Dermis blood vessel endothelial cell (primary cell): ENCODE data around the gene MTHFSD. TPM values are rescaled to one million over a fixed set of nuclear protein-coding genes. Genes with fewer than 3 reads are reported as not detected.

Experiments
- DNase-seq: peaks from one replicate; pipeline ENCODE4 v3.0.0; 2010
- total RNA-seq: library from RNA; depleted of rRNA; stranded (reverse); fragments of >200 nt; gene quantifications from 2 replicates; pipeline ENCODE4 v1.2.3, GENCODE V29; 2014

MTHFSD gene
- total RNA-seq, 1 donor from 2014 or later, result 14.5 TPM

- DNase-seq, result no peak
Observed at GRCh38 chr16:86549076-86549892, 5.8 kb downstream of the MTHFSD start.

- no peak for DNase-seq
Observed at GRCh38 chr16:86547286-86547685, 7.7 kb downstream of the MTHFSD start.

GRCh38 chr16:86546638-86547013, 8.4 kb downstream of the MTHFSD start:
- no peak for DNase-seq

- no peak for DNase-seq
Observed at GRCh38 chr16:86545954-86546637, 8.9 kb downstream of the MTHFSD start.

- DNase-seq, result no peak
Observed at GRCh38 chr16:86545481-86545880, 9.6 kb downstream of the MTHFSD start.

- no peak for DNase-seq
Observed at GRCh38 chr16:86542756-86543750, 12.0 kb downstream of the MTHFSD start.

GRCh38 chr16:86541560-86541959, 13.5 kb downstream of the MTHFSD start:
- no peak for DNase-seq

GRCh38 chr16:86540894-86541293, 14.1 kb downstream of the MTHFSD start:
- no peak for DNase-seq

GRCh38 chr16:86538196-86538780, 16.7 kb downstream of the MTHFSD start:
- DNase-seq, result no peak

GRCh38 chr16:86537486-86537885, 17.5 kb downstream of the MTHFSD start:
- DNase-seq, result no peak

GRCh38 chr16:86536621-86537020, 18.4 kb downstream of the MTHFSD start:
- no peak for DNase-seq

- no peak for DNase-seq
Observed at GRCh38 chr16:86534779-86535615, 20.0 kb downstream of the MTHFSD start.

GRCh38 chr16:86533767-86534351, 21.2 kb downstream of the MTHFSD start:
- no peak for DNase-seq

GRCh38 chr16:86533076-86533475, 22.0 kb downstream of the MTHFSD start:
- no peak for DNase-seq

GRCh38 chr16:86532526-86532815, 22.6 kb downstream of the MTHFSD start:
- DNase-seq, result no peak

- no peak for DNase-seq
Observed at GRCh38 chr16:86531641-86532525, 23.2 kb downstream of the MTHFSD start.

GRCh38 chr16:86531191-86531545, 23.9 kb downstream of the MTHFSD start:
- no peak for DNase-seq

- no peak for DNase-seq
Observed at GRCh38 chr16:86530251-86531190, 24.5 kb downstream of the MTHFSD start.

GRCh38 chr16:86529160-86529559, 25.9 kb downstream of the MTHFSD start:
- no peak for DNase-seq
